TTC549 (cell line): Measurements from ENCODE around the gene INHBA.

Experiments
- FAIRE-seq: peaks from 2 replicates; lab custom pipeline; 2012; peaks lifted over from hg19 to GRCh38; lab: Jason Lieb, UNC

INHBA gene

GRCh38 chr7:41702635-41703371 lies at the start of gene INHBA:
TSS of gene INHBA (minus strand) at chr7:41703090. CDS start at chr7:41700374, 2,716 bp downstream.
- no peak for FAIRE-seq

- FAIRE-seq, result no peak
These were observed 49.7 kb upstream of the INHBA start for GRCh38 chr7:41752615-41753014.

GRCh38 chr7:41750661-41751540 lies 48.0 kb upstream of the INHBA start:
- FAIRE-seq, result no peak

GRCh38 chr7:41747961-41748360 lies 45.1 kb upstream of the INHBA start:
- FAIRE-seq, result no peak

GRCh38 chr7:41745451-41745850 lies 42.6 kb upstream of the INHBA start:
- no peak for FAIRE-seq

GRCh38 chr7:41744161-41744560 lies 41.3 kb upstream of the INHBA start:
- no peak for FAIRE-seq

GRCh38 chr7:41742401-41743020 lies 39.6 kb upstream of the INHBA start:
- no peak for FAIRE-seq

GRCh38 chr7:41738806-41739205 lies 35.9 kb upstream of the INHBA start:
- FAIRE-seq, result no peak

- FAIRE-seq, result no peak
These were observed 35.4 kb upstream of the INHBA start for GRCh38 chr7:41738336-41738735.

- FAIRE-seq, result no peak
These were observed 32.3 kb upstream of the INHBA start for GRCh38 chr7:41735206-41735605.

GRCh38 chr7:41732843-41733306 lies 30.0 kb upstream of the INHBA start:
- no peak for FAIRE-seq

- no peak for FAIRE-seq
These were observed 29.5 kb upstream of the INHBA start for GRCh38 chr7:41732436-41732785.

GRCh38 chr7:41731493-41732435 lies 28.9 kb upstream of the INHBA start:
- FAIRE-seq, result peak; percentile 71

- FAIRE-seq, result no peak
These were observed 27.8 kb upstream of the INHBA start for GRCh38 chr7:41730668-41731067.

GRCh38 chr7:41730161-41730560 lies 27.3 kb upstream of the INHBA start:
- FAIRE-seq, result no peak

GRCh38 chr7:41729059-41729458 lies 26.2 kb upstream of the INHBA start:
- FAIRE-seq, result no peak

GRCh38 chr7:41725013-41725412 lies 22.1 kb upstream of the INHBA start:
- FAIRE-seq, result no peak

- FAIRE-seq, result no peak
These were observed 18.0 kb upstream of the INHBA start for GRCh38 chr7:41720886-41721285.

- no peak for FAIRE-seq
These were observed 17.2 kb upstream of the INHBA start for GRCh38 chr7:41720046-41720445.

GRCh38 chr7:41716691-41717090 lies 13.8 kb upstream of the INHBA start:
- no peak for FAIRE-seq

GRCh38 chr7:41715000-41715399 lies 12.1 kb upstream of the INHBA start:
- no peak for FAIRE-seq
